OCI-LY1 (cell line): Measurements from ENCODE around the gene ELOVL6.

Experiments used
- H2AFZ ChIP-seq: fragments of 200-600 bp; sonication (generic), shearing (Covaris generic); 2 replicates; pipeline ENCODE4 v1.6.0; 2014; ENCODE audit warnings: antibody characterized with exemption, mild to moderate bottlenecking, low read length
- H3F3A ChIP-seq: fragments of 200-600 bp; sonication (generic), shearing (Covaris generic); 2 replicates; pipeline ENCODE4 v1.6.0; 2014; ENCODE audit warnings: mild to moderate bottlenecking, antibody characterized with exemption, low read length, moderate library complexity; ENCODE audit not compliant: insufficient read depth
- H3K27ac ChIP-seq: fragments of 200-600 bp; sonication (generic); 2 replicates; pipeline ENCODE4 v1.5.1; 2014; ENCODE audit warnings: low read length, mixed run types, mild to moderate bottlenecking, low read depth; ENCODE audit not compliant: poor library complexity, severe bottlenecking
- H3K27me3 ChIP-seq: fragments of 200-600 bp; sonication (generic); 2 replicates; pipeline ENCODE4 v1.6.0; 2014; ENCODE audit warnings: antibody characterized with exemption, mild to moderate bottlenecking, low read length, moderate library complexity; ENCODE audit not compliant: insufficient read depth
- H3K36me3 ChIP-seq: fragments of 200-600 bp; sonication (generic); 2 replicates; pipeline ENCODE4 v1.6.1; 2014; ENCODE audit warnings: mild to moderate bottlenecking, antibody characterized with exemption, low read length, moderate library complexity, mixed read lengths; ENCODE audit not compliant: insufficient read depth
- H3K4me1 ChIP-seq: fragments of 200-600 bp; sonication (generic); 2 replicates; pipeline ENCODE4 v1.5.1; 2014; ENCODE audit warnings: mild to moderate bottlenecking, low read length, moderate library complexity; ENCODE audit not compliant: insufficient read depth, severe bottlenecking
- H3K4me2 ChIP-seq: fragments of 200-600 bp; sonication (generic), shearing (Covaris generic); 2 replicates; pipeline ENCODE4 v1.6.1; 2014; ENCODE audit warnings: low read length
- H3K4me3 ChIP-seq: fragments of 200-600 bp; sonication (generic); 2 replicates; pipeline ENCODE4 v1.5.1; 2014; ENCODE audit warnings: low read length, low read depth, mild to moderate bottlenecking, mixed read lengths; ENCODE audit not compliant: poor library complexity, severe bottlenecking
- H3K79me2 ChIP-seq: fragments of 200-600 bp; shearing (Covaris generic); 2 replicates; pipeline ENCODE4 v1.6.1; 2016; ENCODE audit warnings: mixed run types, low read length, mixed read lengths; ENCODE audit not compliant: insufficient read depth
- H3K9ac ChIP-seq: fragments of 200-600 bp; sonication (generic), shearing (Covaris generic); 2 replicates; pipeline ENCODE4 v1.6.1; 2014; ENCODE audit warnings: mild to moderate bottlenecking, low read length, mixed read lengths
- H3K9me2 ChIP-seq: fragments of 200-600 bp; sonication (generic), shearing (Covaris generic); 2 replicates; pipeline ENCODE4 v1.6.1; 2014; ENCODE audit warnings: low read depth, mild to moderate bottlenecking, low read length, mixed read lengths
- H3K9me3 ChIP-seq: fragments of 200-600 bp; shearing (Covaris generic); 2 replicates; pipeline ENCODE4 v1.6.1; 2014; ENCODE audit warnings: low read length, mixed read lengths
- H4K20me1 ChIP-seq: fragments of 200-600 bp; sonication (generic), shearing (Covaris generic); 2 replicates; pipeline ENCODE4 v1.6.0; 2016; ENCODE audit warnings: mild to moderate bottlenecking, low read length; ENCODE audit not compliant: insufficient read depth
- EZH2 ChIP-seq: fragments of 200-600 bp; sonication (generic), shearing (Covaris generic); IDR thresholded peaks from 2 replicates; pipeline ENCODE4 v1.8.0; 2017; ENCODE audit warnings: borderline replicate concordance, mixed run types, mild to moderate bottlenecking, antibody characterized with exemption, low read length, moderate library complexity, mixed read lengths
- TF ChIP-seq, protein P1 (sequence below): fragments of 200-600 bp; sonication (generic), shearing (Covaris generic); IDR thresholded peaks from 2 replicates; pipeline ENCODE4 v1.5.1; 2017; ENCODE audit warnings: mild to moderate bottlenecking, antibody characterized with exemption, low read length, moderate library complexity, mixed read lengths

ELOVL6 gene

DNA sequence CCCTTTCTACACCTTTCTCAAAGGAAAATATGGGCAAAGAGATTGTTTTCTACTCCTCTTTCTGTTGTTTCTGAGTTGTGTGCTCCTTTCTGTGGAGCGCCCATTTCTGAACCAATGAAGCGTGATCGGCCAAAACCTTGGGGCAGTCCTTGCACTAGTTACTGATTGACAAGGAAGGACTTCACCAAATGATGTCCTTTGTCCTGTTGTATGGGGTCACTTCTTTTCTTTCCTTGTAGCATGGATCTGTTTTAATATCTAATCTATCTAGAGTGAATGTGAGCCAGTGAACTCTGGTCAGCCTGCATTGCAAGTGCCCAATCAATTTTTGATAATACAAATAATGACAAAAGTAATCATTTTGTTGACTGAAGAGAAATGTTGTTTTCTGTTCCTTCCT is 191.2 kb downstream of the ELOVL6 start:
- Histone ChIP-seq H3K9ac (no peak overlapping the region), H3K9me3 (no peaks in the 10 kb centered on the region), H3K4me1 (no peaks in the 10 kb centered on the region), H3K36me3 (no peaks in the 10 kb centered on the region), H3K4me2 (no peak overlapping the region), H3F3A (no peaks in the 10 kb centered on the region), H2AFZ (no peak overlapping the region), H3K9me2 (no peaks in the 10 kb centered on the region), H4K20me1 (no peaks in the 10 kb centered on the region), H3K79me2 (no peaks in the 10 kb centered on the region), H3K27me3 (no peaks in the 10 kb centered on the region), H3K27ac (no peak overlapping the region), H3K4me3 (no peak overlapping the region)
- TF ChIP-seq, protein P1, sequence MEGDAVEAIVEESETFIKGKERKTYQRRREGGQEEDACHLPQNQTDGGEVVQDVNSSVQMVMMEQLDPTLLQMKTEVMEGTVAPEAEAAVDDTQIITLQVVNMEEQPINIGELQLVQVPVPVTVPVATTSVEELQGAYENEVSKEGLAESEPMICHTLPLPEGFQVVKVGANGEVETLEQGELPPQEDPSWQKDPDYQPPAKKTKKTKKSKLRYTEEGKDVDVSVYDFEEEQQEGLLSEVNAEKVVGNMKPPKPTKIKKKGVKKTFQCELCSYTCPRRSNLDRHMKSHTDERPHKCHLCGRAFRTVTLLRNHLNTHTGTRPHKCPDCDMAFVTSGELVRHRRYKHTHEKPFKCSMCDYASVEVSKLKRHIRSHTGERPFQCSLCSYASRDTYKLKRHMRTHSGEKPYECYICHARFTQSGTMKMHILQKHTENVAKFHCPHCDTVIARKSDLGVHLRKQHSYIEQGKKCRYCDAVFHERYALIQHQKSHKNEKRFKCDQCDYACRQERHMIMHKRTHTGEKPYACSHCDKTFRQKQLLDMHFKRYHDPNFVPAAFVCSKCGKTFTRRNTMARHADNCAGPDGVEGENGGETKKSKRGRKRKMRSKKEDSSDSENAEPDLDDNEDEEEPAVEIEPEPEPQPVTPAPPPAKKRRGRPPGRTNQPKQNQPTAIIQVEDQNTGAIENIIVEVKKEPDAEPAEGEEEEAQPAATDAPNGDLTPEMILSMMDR: no peak
- TF ChIP-seq EZH2: no peak

DNA sequence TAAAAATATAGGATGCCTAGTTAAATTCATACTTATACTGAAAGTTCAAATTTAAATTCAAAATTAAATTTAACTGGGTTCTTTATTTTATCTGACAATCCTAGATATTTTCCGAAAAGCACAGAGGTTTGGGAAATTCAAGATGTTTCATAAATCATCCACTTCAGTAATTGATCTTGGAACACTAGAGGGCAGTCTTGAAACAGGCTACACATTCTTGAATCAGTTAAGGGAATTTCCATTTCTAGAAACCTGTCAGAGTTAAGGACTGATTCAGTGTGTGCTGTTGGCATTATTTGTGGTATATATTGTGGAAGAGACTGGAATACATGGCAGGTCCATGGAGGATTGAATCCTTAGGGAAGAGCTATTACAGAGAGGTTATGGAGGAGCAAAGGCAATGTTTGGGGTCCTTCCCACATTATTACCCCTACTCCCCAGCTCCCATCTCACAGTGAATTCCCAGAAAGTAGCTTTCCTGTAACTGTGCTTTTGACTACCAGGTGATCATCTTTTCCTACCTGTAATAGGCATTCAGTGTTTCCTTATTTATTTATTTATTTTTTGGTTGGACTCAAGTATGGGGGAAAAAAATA is 192.9 kb downstream of the ELOVL6 start:
- Histone ChIP-seq H3K27ac (no peak overlapping the region), H3K9ac (no peak overlapping the region), H4K20me1 (no peaks in the 10 kb centered on the region), H3K36me3 (no peaks in the 10 kb centered on the region), H3K79me2 (no peaks in the 10 kb centered on the region), H2AFZ (no peak overlapping the region), H3K4me3 (no peak overlapping the region), H3K4me2 (no peak overlapping the region), H3K9me3 (no peaks in the 10 kb centered on the region), H3K9me2 (no peaks in the 10 kb centered on the region), H3K4me1 (no peaks in the 10 kb centered on the region), H3K27me3 (no peaks in the 10 kb centered on the region), H3F3A (no peaks in the 10 kb centered on the region)
- TF ChIP-seq, protein P1: peak; percentile 84
- TF ChIP-seq EZH2: no peak

DNA sequence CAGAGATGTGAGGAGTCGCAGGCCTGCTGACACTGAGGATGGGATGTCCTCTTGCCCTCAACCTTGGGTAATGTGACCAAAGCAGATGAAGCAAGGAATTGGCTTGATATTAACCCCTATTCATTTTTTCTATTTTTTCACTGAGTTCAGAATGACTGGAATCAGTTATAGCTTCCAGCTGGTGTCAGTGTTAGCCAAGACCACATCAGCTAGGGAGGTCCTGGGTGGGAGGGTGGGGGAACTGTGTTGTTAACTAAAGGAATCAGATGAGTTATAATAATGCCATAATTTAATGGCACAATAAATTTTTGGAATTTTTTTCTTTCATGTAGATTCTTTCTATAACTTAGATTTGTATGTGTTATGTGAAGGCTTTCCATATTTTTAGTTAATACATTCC is 193.9 kb downstream of the ELOVL6 start:
- Histone ChIP-seq H3K4me1 (no peaks in the 10 kb centered on the region), H3K9me2 (no peaks in the 10 kb centered on the region), H4K20me1 (no peaks in the 10 kb centered on the region), H3K27me3 (no peaks in the 10 kb centered on the region), H3K79me2 (no peaks in the 10 kb centered on the region), H3K4me3 (no peak overlapping the region), H3F3A (no peaks in the 10 kb centered on the region), H2AFZ (no peak overlapping the region), H3K9me3 (no peaks in the 10 kb centered on the region), H3K36me3 (no peaks in the 10 kb centered on the region), H3K4me2 (no peak overlapping the region), H3K27ac (no peak overlapping the region), H3K9ac (no peak overlapping the region)
- TF ChIP-seq EZH2: no peak
- TF ChIP-seq, protein P1: no peak
